GM12801 (cell line): ENCODE measurements around the gene UBR4.

Experiments used
- TF ChIP-seq, protein P1 (sequence below): IDR thresholded peaks from one replicate; pipeline ENCODE4 v1.5.1; 2011; ENCODE audit warnings: control low read depth; ENCODE audit not compliant: insufficient read length; ENCODE audit errors: extremely low read depth

The UBR4 gene

DNA sequence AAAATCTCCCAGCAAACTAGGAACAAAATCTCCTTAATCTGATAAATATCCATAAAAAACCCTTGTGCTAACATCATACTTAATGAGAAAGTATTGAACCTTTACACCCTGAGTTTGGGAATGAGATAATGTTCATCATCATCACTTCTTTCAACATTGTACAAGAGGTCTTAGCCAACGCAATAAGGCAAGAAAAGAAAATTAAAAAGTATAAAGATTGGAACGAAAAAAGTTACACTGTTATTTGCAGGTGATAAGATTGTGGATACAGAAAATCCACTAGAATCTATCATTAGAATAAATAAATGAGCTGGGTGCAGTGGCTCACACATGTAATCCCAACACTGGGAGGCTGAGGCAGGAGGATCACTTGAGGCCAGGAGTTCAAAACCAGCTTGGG, 76.7 kb downstream of the UBR4 start:
- TF ChIP-seq, protein P1, sequence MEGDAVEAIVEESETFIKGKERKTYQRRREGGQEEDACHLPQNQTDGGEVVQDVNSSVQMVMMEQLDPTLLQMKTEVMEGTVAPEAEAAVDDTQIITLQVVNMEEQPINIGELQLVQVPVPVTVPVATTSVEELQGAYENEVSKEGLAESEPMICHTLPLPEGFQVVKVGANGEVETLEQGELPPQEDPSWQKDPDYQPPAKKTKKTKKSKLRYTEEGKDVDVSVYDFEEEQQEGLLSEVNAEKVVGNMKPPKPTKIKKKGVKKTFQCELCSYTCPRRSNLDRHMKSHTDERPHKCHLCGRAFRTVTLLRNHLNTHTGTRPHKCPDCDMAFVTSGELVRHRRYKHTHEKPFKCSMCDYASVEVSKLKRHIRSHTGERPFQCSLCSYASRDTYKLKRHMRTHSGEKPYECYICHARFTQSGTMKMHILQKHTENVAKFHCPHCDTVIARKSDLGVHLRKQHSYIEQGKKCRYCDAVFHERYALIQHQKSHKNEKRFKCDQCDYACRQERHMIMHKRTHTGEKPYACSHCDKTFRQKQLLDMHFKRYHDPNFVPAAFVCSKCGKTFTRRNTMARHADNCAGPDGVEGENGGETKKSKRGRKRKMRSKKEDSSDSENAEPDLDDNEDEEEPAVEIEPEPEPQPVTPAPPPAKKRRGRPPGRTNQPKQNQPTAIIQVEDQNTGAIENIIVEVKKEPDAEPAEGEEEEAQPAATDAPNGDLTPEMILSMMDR: no peak

DNA sequence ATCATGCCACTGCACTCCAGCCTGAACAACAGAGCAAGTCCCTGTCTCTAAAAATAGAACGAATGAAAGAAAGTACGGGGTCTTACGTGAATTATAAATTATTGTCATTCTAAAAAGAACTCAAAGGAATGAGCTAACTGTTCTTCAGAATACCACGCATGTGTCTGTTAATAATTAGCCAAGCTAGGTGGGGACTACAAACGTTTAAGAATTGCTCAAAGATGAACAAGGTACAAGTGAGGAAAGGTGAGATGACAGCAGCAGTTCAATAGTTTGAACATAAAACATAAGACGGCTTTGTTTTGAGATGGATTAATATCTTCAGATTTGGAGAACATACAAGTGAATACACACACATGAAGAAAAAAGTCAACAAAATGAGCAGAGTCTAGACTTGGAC, 79.6 kb downstream of the UBR4 start:
- TF ChIP-seq, protein P1: no peak

DNA sequence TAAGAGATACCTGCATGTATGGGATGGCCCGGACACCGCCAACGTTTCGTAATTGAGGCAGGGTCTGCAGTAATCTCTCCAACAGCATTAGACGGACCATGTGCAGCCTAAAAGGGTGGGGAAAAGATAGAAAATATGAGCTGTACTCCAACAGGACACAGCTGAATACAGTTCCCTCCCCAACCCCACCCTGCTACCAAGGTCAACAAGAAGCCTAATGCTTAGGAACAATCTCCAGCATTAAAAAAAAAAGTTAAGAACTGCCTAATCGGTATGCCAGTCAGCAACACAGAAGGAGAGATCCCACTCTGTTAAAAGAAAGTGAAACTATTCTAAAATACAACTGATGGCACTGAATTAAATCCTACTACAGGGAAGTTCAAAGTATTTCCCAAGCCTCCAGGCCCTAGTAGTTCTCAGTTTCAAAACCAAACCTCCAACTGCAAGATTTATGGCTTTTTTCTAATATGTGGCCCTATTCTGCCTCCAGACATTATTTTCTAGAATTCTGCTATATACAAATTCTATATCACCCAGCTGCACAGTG, 81.0 kb downstream of the UBR4 start:
- TF ChIP-seq, protein P1: no peak

DNA sequence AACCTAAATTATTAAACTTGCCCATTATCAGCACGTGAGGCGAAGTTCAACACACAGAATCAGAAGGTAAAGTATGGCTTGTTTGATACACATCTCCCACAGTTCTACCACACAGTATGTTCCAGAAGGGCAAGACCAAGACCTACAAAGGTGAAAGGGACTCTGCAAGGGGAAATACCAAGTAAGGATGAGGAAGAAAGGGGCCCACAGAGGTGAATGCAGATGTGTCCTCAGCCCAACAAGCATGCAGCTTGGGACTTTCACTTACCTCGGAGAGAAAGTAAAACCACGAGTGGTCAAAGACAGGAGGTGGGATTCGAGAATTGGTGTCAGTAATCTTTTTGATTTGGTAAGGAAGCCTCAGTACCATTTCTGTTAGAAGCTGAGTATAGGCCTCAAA, 85.8 kb downstream of the UBR4 start:
- TF ChIP-seq, protein P1: no peak

DNA sequence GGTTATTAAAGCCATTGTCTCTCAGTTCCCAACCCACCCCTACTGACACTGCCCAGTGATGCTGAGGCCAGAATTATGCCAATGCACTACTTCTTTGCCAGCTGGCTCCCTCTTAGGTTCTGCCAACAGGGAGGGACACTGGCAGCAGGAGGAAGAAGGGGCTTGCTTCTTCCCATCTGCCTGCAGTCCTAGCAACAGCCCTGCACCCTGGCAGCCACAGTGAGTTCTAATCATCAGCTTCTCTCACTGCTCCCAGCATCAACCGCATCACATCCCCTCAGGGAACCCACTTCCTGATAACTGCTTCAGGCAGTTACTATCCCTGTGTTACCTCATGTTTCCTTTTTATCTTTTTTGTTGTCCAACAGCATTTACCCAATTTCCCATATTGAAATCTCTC, 86.2 kb downstream of the UBR4 start:
- TF ChIP-seq, protein P1: no peak

DNA sequence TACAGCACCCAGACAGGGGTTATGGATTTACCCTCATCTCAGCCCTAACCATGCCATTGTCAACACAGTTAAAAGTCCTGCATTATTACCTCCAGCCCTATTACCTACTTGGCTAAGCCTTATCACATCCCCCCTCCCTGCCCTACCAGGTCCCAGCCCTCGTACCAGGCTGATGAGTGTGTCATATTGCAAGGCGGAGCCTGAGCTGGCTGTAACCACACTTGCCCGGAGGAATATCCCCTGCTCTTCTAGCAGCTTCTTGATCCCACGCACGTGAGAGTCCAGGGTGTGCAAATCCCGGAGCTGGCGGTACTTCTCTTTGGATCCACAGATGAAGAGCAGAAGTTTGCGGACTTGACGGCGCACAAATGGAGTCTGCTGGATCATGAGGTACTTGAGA, 87.4 kb downstream of the UBR4 start:
- TF ChIP-seq, protein P1: no peak

DNA sequence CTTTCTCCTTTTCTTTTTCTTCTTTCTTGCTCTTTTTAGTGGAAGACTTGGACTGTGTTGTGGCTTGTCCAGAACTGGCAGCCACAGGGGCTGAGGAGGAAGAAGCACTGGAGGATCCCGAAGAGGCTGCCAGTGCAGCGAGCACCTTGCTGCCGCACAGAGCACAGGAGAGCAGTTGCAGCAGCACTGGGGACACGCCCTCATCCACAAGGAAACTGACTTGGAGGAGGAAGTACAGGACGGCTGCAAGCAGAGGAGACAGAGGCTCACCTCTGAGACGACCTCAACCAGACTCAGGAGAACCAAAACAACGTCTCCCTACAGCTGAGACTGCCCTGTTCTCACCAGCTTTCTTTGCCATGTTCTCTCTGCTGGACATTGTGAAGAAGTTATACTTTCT, 88.9 kb downstream of the UBR4 start:
- TF ChIP-seq, protein P1: no peak
